Endodermal cell (in vitro differentiated cells): ENCODE results near the gene CNDP1. TPM values are rescaled to one million over a fixed set of nuclear protein-coding genes. Genes with fewer than 3 reads are reported as not detected.

Source experiments
- DNase-seq: peaks from one replicate; pipeline ENCODE4 v3.0.0-alpha.2; 2017
- H3K27ac ChIP-seq: 2 replicates; pipeline ENCODE4 v1.5.1; 2013; ENCODE audit warnings: mild to moderate bottlenecking, low read depth, low read length, moderate library complexity
- H3K27me3 ChIP-seq: 2 replicates; pipeline ENCODE4 v1.6.1; 2013; ENCODE audit warnings: mild to moderate bottlenecking, low read length, moderate library complexity; ENCODE audit not compliant: insufficient read depth, control insufficient read depth, poor library complexity, severe bottlenecking
- H3K36me3 ChIP-seq: 2 replicates; pipeline ENCODE4 v1.7.0; 2013; ENCODE audit warnings: mild to moderate bottlenecking, low read length, moderate library complexity; ENCODE audit not compliant: control insufficient read depth, insufficient read depth
- H3K4me1 ChIP-seq: one replicate; pipeline ENCODE4 v1.7.0; 2013; ENCODE audit warnings: low read length; ENCODE audit not compliant: control insufficient read depth, insufficient read depth
- H3K4me3 ChIP-seq: 2 replicates; pipeline ENCODE4 v1.5.1; 2013; ENCODE audit warnings: mild to moderate bottlenecking, low read length, moderate library complexity
- H3K9ac ChIP-seq: 2 replicates; pipeline ENCODE4 v1.6.1; 2013; ENCODE audit warnings: mild to moderate bottlenecking, low read length, moderate library complexity; ENCODE audit not compliant: poor library complexity, severe bottlenecking; ENCODE audit errors: extremely low read depth
- H3K9me3 ChIP-seq: 2 replicates; pipeline ENCODE4 v1.6.1; 2013; ENCODE audit warnings: mild to moderate bottlenecking, low read length, moderate library complexity; ENCODE audit not compliant: control insufficient read depth
- H3K27ac Mint-ChIP-seq: 2 replicates; pipeline ENCODE4 v1.8.0; 2020; ENCODE audit warnings: mixed read lengths
- H3K27me3 Mint-ChIP-seq: 2 replicates; pipeline ENCODE4 v1.8.0; 2021; ENCODE audit warnings: mild to moderate bottlenecking, mixed read lengths; ENCODE audit not compliant: insufficient read depth
- H3K36me3 Mint-ChIP-seq: 2 replicates; pipeline ENCODE4 v1.8.0; 2020; ENCODE audit warnings: low read depth, mixed read lengths
- H3K4me1 Mint-ChIP-seq: 2 replicates; pipeline ENCODE4 v1.8.0; 2020; ENCODE audit warnings: mixed read lengths
- H3K4me3 Mint-ChIP-seq: 2 replicates; pipeline ENCODE4 v1.8.0; 2020; ENCODE audit warnings: mild to moderate bottlenecking, moderate library complexity, mixed read lengths
- H3K9me3 Mint-ChIP-seq: 2 replicates; pipeline ENCODE4 v1.8.0; 2020; ENCODE audit warnings: mild to moderate bottlenecking, mixed read lengths
- WGBS, 2 experiments: methylation state at CpG; one replicate each; pipeline versions ENCODE4 v1.1.5 to v1.1.7; 2013; ENCODE audit warnings: missing lambda C conversion rate in 2 of 2, mixed read lengths in 1 of 2; ENCODE audit not compliant: insufficient coverage in 1 of 2, insufficient read length in 1 of 2; 5-methylcytosine and 5-hydroxymethylcytosine counted together
- total RNA-seq, 2 donors: library from RNA; stranded (reverse); fragmentation: NEBNext Ultra II Directional in 1 of 2; extraction: Animal tissue kit (Norgen Biotek cat#: 25700) in 1 of 2; gene quantifications; 2 replicates in 1 of 2; 3 replicates in 1 of 2; pipeline ENCODE4 v1.2.1, GENCODE V29; 2021
- TF ChIP-seq, protein P1 (sequence below): fragments of 200-600 bp; sonication (generic); conservative IDR thresholded peaks from 2 replicates; pipeline ENCODE4 v1.5.0; 2021; ENCODE audit warnings: antibody characterized with exemption, mild to moderate bottlenecking

Gene CNDP1
- total RNA-seq, 2 donors from 2014 or later, result 0.51 TPM; not detected in 1

DNA sequence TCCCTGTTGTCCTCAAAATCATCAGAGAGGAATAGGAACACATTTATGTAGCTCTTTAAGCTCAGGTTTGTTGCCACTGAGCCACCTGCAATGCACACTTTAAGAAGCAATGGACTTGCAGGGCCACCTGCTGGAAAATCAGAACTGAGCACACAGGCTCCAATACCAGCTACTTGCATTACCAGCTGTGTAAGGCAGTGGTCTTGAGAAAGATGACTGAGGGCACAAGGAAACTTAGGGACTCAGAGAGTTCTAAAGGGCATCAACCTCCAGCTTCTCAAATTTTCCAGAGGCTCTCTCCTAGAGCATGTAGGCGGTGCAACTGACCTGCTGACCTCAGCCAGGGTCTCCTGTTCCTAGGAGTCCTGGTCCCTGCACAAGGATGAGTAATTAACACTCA, 40.6 kb upstream of the CNDP1 start:
- TF ChIP-seq, protein P1, sequence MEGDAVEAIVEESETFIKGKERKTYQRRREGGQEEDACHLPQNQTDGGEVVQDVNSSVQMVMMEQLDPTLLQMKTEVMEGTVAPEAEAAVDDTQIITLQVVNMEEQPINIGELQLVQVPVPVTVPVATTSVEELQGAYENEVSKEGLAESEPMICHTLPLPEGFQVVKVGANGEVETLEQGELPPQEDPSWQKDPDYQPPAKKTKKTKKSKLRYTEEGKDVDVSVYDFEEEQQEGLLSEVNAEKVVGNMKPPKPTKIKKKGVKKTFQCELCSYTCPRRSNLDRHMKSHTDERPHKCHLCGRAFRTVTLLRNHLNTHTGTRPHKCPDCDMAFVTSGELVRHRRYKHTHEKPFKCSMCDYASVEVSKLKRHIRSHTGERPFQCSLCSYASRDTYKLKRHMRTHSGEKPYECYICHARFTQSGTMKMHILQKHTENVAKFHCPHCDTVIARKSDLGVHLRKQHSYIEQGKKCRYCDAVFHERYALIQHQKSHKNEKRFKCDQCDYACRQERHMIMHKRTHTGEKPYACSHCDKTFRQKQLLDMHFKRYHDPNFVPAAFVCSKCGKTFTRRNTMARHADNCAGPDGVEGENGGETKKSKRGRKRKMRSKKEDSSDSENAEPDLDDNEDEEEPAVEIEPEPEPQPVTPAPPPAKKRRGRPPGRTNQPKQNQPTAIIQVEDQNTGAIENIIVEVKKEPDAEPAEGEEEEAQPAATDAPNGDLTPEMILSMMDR, result peak; percentile 83
- H3K27me3 ChIP-seq, result no peaks in the 10 kb centered on the region
- H3K27ac ChIP-seq, result no peak overlapping the region
- Mint-ChIP-seq H3K9me3 (peaks cover 9% of the 10 kb centered on the region), H3K27me3 (peaks cover 3% of the 10 kb centered on the region), H3K4me3 (no peak overlapping the region), H3K36me3 (peaks cover 15% of the 10 kb centered on the region), H3K4me1 (peaks cover 23% of the 10 kb centered on the region), H3K27ac (no peak overlapping the region)
- peaks cover 2% of the 10 kb centered on the region for H3K4me1 ChIP-seq
- H3K4me3 ChIP-seq, result no peak overlapping the region
- 59% methylated on average over 1 of the region's 1 CpG; no CpG with 5 or more reads in 1 of the 2 experiments for WGBS, 2 experiments
- peak; percentile 76 for DNase-seq
- H3K36me3 ChIP-seq, result peaks cover 15% of the 10 kb centered on the region
- H3K9me3 ChIP-seq, result peaks cover 6% of the 10 kb centered on the region
- no peak overlapping the region for H3K9ac ChIP-seq

DNA sequence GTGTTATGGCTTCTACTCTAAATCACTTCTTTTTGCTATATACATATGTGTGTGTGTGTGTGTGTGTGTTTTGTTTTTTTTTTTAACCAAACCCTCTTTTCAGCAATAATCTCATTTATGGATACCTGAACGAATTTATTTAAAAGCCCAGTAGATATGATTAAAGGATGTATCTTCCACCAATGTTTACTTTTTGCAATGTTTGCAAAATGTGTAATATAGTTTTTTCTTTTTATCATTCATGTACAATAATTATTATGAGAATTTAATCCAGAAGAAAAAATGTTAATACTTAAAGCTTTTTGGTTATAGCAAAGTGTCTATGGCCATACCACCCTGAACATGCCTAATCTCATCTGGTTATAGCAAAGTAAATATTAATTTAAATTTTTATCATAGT, 39.8 kb upstream of the CNDP1 start:
- no peak overlapping the region for H3K4me3 Mint-ChIP-seq

DNA sequence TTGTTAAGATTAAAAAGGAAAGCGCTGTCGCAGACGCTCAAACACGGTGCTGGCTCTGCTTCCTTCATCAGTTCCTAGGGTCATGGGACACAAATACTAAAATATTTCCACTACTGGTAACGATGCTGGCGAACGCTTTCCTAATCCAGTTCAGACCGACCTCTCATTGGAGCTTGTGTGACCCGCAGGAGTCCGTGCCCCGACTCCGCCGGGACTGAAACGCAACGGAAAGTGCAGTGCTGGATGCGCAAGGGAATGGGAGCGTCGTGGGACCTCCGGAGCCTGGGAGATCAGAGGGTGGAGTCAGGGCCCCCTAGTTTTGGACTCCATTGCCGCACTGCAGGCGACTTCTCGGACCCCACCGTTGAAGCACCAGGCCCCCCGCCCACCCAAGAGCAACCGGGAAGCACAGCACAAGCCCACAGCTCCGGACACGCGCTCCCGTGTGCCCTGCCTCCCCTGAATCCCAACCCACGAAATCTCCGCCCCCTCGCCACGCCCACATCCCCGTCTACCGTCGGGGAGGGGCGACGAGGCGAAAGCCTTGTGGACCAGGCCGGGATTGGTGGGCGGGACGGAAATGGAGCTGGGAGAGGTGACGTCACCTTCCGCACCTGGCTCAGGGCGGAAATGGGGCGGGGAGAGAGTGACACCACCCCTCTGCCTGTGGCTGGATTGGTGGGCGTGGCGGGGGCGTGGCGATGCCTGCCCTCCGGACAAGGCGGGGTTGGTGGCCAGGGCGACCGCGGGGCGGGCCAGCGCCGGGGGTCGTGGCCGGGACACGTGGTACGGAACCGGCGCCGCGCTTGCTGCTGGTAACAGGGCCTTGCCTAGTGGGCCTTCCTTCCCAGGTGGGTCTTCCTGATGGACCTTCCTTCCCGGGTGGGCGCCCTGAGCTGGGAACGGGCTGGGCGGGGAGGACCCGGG, 38.5 kb upstream of the CNDP1 start, which contains the start of gene CNDP2:
Gene CNDP2 (plus strand): TSS at position 783 of the 927 bp plus-strand sequence. CDS start 3,611 bp downstream, outside the sequence.
- H3K27ac ChIP-seq, result peak within 1 kb of the TSS; percentile 91
- WGBS, 2 experiments, result 0% methylated on average over 20 to 71 of the region's 71 CpGs
- peaks cover 6% of the 10 kb centered on the region for H3K4me1 ChIP-seq
- H3K4me1 Mint-ChIP-seq, result peaks cover 40% of the 10 kb centered on the region
- H3K36me3 ChIP-seq, result peaks cover 36% of the 10 kb centered on the region
- peaks cover 9% of the 10 kb centered on the region for H3K9me3 Mint-ChIP-seq
- TF ChIP-seq, protein P1, result no peak
- peaks cover 3% of the 10 kb centered on the region for H3K27me3 Mint-ChIP-seq
- H3K9me3 ChIP-seq, result peaks cover 6% of the 10 kb centered on the region
- H3K4me3 Mint-ChIP-seq, result peak within 1 kb of the TSS; percentile 91
- peak; percentile 100 for DNase-seq
- peak within 1 kb of the TSS; percentile 98 for H3K27ac Mint-ChIP-seq
- H3K36me3 Mint-ChIP-seq, result peaks cover 32% of the 10 kb centered on the region
- H3K4me3 ChIP-seq, result peak within 1 kb of the TSS; percentile 98
- H3K27me3 ChIP-seq, result no peaks in the 10 kb centered on the region
- peak within 1 kb of the TSS; percentile 90 for H3K9ac ChIP-seq

More for the DNA sequence above, 39.8 kb upstream of the CNDP1 start:
- Histone ChIP-seq H3K36me3 (peaks cover 24% of the 10 kb centered on the region), H3K4me3 (no peak overlapping the region), H3K27me3 (no peaks in the 10 kb centered on the region), H3K9ac (no peak overlapping the region), H3K27ac (no peak overlapping the region), H3K9me3 (peaks cover 6% of the 10 kb centered on the region), H3K4me1 (peaks cover 6% of the 10 kb centered on the region)
- TF ChIP-seq, protein P1, result no peak
- H3K27me3 Mint-ChIP-seq, result peaks cover 3% of the 10 kb centered on the region
- H3K36me3 Mint-ChIP-seq, result peaks cover 20% of the 10 kb centered on the region
- no peak for DNase-seq
- H3K9me3 Mint-ChIP-seq, result peaks cover 9% of the 10 kb centered on the region
- H3K27ac Mint-ChIP-seq, result no peak overlapping the region
- peaks cover 31% of the 10 kb centered on the region for H3K4me1 Mint-ChIP-seq
- WGBS, 2 experiments, result no CpG with 5 or more reads among the region's 1 CpG
